Neural progenitor cell (in vitro differentiated cells): Measurements from ENCODE around the gene EPS8.

ENCODE experiments used
- CTCF ChIP-seq: fragments of 200-600 bp; sonication (generic); IDR thresholded peaks from 2 replicates; pipeline ENCODE4 v1.5.1; 2017; ENCODE audit warnings: antibody characterized with exemption, mild to moderate bottlenecking
- EZH2 ChIP-seq: fragments of 200-600 bp; sonication (generic); IDR thresholded peaks from 2 replicates; pipeline ENCODE4 v1.6.1; 2017; ENCODE audit warnings: antibody characterized with exemption, mild to moderate bottlenecking, moderate library complexity
- EZH2phosphoT487 ChIP-seq: fragments of 200-600 bp; sonication (generic); IDR thresholded peaks from 2 replicates; pipeline ENCODE4 v1.6.1; 2017; ENCODE audit warnings: antibody characterized with exemption

GRCh38 chr12:15726878-15727150, 62.4 kb downstream of the EPS8 start:
- TF ChIP-seq EZH2phosphoT487 (no peak), EZH2 (no peak), CTCF (no peak)
